Neural cell (in vitro differentiated cells): ENCODE results near the gene FPR1. TPM values are rescaled to one million over a fixed set of nuclear protein-coding genes. Genes with fewer than 3 reads are reported as not detected.

ENCODE experiments used
- H2AFZ ChIP-seq: fragments of 200-600, 300-800 bp; sonication (generic), shearing (Covaris generic); 2 replicates; pipeline ENCODE4 v1.6.0; 2014; ENCODE audit warnings: low read depth, mild to moderate bottlenecking, antibody characterized with exemption, low read length, moderate library complexity
- H3F3A ChIP-seq: fragments of 200-600 bp; shearing (Covaris generic); 2 replicates; pipeline ENCODE4 v1.6.1; 2016; ENCODE audit warnings: mild to moderate bottlenecking, moderate library complexity, mixed read lengths, antibody characterized with exemption, low read length; ENCODE audit not compliant: insufficient read depth, poor library complexity, severe bottlenecking
- H3K27ac ChIP-seq: fragments of 200-600, 300-800 bp; sonication (generic), shearing (Covaris generic); 2 replicates; pipeline ENCODE4 v1.5.1; 2014; ENCODE audit warnings: mild to moderate bottlenecking, low read length, moderate library complexity
- H3K27me3 ChIP-seq: fragments of 300-800, 200-600 bp; sonication (generic), shearing (Covaris generic); 2 replicates; pipeline ENCODE4 v1.6.0; 2014; ENCODE audit warnings: mild to moderate bottlenecking, low read depth, low read length, moderate library complexity; ENCODE audit not compliant: insufficient read depth
- H3K36me3 ChIP-seq: fragments of 300-800, 200-600 bp; sonication (generic), shearing (Covaris generic); 2 replicates; pipeline ENCODE4 v1.5.1; 2014; ENCODE audit warnings: mild to moderate bottlenecking, antibody characterized with exemption, low read length, moderate library complexity; ENCODE audit not compliant: insufficient read depth
- H3K4me2 ChIP-seq: fragments of 300-800, 200-600 bp; sonication (generic), shearing (Covaris generic); 2 replicates; pipeline ENCODE4 v1.6.0; 2014; ENCODE audit warnings: mild to moderate bottlenecking, low read length
- H3K4me3 ChIP-seq: fragments of 300-800, 200-600 bp; sonication (generic), shearing (Covaris generic); 2 replicates; pipeline ENCODE4 v1.5.1; 2014; ENCODE audit warnings: mild to moderate bottlenecking, low read length, moderate library complexity
- H3K79me2 ChIP-seq: fragments of 200-600 bp; shearing (Covaris generic); replicated peaks from 2 replicates; pipeline ENCODE4 v1.6.0; 2014; ENCODE audit warnings: mild to moderate bottlenecking, low read length, moderate library complexity; ENCODE audit not compliant: insufficient read depth
- H3K9ac ChIP-seq: fragments of 300-800, 200-600 bp; sonication (generic), shearing (Covaris generic); 2 replicates; pipeline ENCODE4 v1.6.1; 2016; ENCODE audit warnings: mild to moderate bottlenecking, low read length, mixed read lengths
- H3K9me2 ChIP-seq: fragments of 200-600 bp; shearing (Covaris generic); 2 replicates; pipeline ENCODE4 v1.6.1; 2016; ENCODE audit warnings: mild to moderate bottlenecking, low read length, mixed read lengths; ENCODE audit not compliant: insufficient read depth
- H3K9me3 ChIP-seq: fragments of 200-600, 300-800 bp; sonication (generic), shearing (Covaris generic); 2 replicates; pipeline ENCODE4 v1.6.1; 2016; ENCODE audit warnings: mild to moderate bottlenecking, mixed run types, low read length, moderate library complexity, mixed read lengths
- H4K20me1 ChIP-seq: fragments of 200-600 bp; shearing (Covaris generic); 2 replicates; pipeline ENCODE4 v1.6.1; 2016; ENCODE audit warnings: mild to moderate bottlenecking, mixed run types; ENCODE audit not compliant: insufficient read depth
- CTCF ChIP-seq: fragments of 450-650 bp; IDR thresholded peaks from 2 replicates; pipeline ENCODE4 v1.5.1; 2014; ENCODE audit warnings: antibody characterized with exemption, mild to moderate bottlenecking, moderate library complexity; ENCODE audit not compliant: poor library complexity, severe bottlenecking
- EP300 ChIP-seq: fragments of 450-650 bp; conservative IDR thresholded peaks from 2 replicates; pipeline ENCODE4 v1.6.1; 2014; ENCODE audit warnings: antibody characterized with exemption, mild to moderate bottlenecking, moderate library complexity; ENCODE audit not compliant: poor library complexity, severe bottlenecking
- EZH2 ChIP-seq: fragments of 200-600, 300-800 bp; shearing (Covaris generic), sonication (generic); IDR thresholded peaks from 2 replicates; pipeline ENCODE4 v1.6.1; 2014; ENCODE audit warnings: antibody characterized with exemption, low read length, borderline replicate concordance, mild to moderate bottlenecking; ENCODE audit not compliant: insufficient read depth, poor library complexity, severe bottlenecking
- MXI1 ChIP-seq: fragments of 450-650 bp; conservative IDR thresholded peaks from 2 replicates; pipeline ENCODE4 v1.6.1; 2014; ENCODE audit warnings: antibody characterized with exemption, mild to moderate bottlenecking; ENCODE audit not compliant: poor library complexity, severe bottlenecking
- POLR2AphosphoS5 ChIP-seq: IDR thresholded peaks from 2 replicates; pipeline ENCODE4 v1.6.1; 2012
- RAD21 ChIP-seq: fragments of 450-650 bp; conservative IDR thresholded peaks from 2 replicates; pipeline ENCODE4 v1.6.1; 2014; ENCODE audit warnings: antibody characterized with exemption, mild to moderate bottlenecking, moderate library complexity
- REST ChIP-seq: IDR thresholded peaks from 2 replicates; pipeline ENCODE4 v1.6.1; 2012; ENCODE audit warnings: borderline replicate concordance
- SMC3 ChIP-seq: fragments of 450-650 bp; conservative IDR thresholded peaks from 2 replicates; pipeline ENCODE4 v1.6.1; 2014; ENCODE audit warnings: antibody characterized with exemption, mild to moderate bottlenecking, moderate library complexity; ENCODE audit not compliant: poor library complexity
- TAF1 ChIP-seq: IDR thresholded peaks from 2 replicates; pipeline ENCODE4 v1.6.1; 2012; ENCODE audit warnings: low read depth
- polyA plus RNA-seq: library from polyadenylated mRNA; depleted of rRNA; stranded (reverse); fragments of >200 nt; gene quantifications from 2 replicates; pipeline ENCODE4 v1.2.3, GENCODE V29; 2014

The FPR1 gene
- polyA plus RNA-seq, 1 donor from 2014 or later: not detected

GRCh38 chr19:51750400-51751094, 1.1 kb downstream of the FPR1 start:
- no peaks in the 10 kb centered on the region for H3K9me2 ChIP-seq
- H2AFZ ChIP-seq: no peak overlapping the region
- no peak overlapping the region for H3K27ac ChIP-seq
- H3K9ac ChIP-seq: no peak overlapping the region
- H4K20me1 ChIP-seq: no peaks in the 10 kb centered on the region
- no peaks in the 10 kb centered on the region for H3F3A ChIP-seq
- H3K4me3 ChIP-seq: no peak overlapping the region
- no peaks in the 10 kb centered on the region for H3K79me2 ChIP-seq
- H3K9me3 ChIP-seq: no peaks in the 10 kb centered on the region
- H3K27me3 ChIP-seq: no peaks in the 10 kb centered on the region
- TF ChIP-seq CTCF: no peak
- no peak for TF ChIP-seq EP300
- TF ChIP-seq POLR2AphosphoS5: no peak
- TF ChIP-seq MXI1: no peak
- no peak for TF ChIP-seq EZH2
- no peak for TF ChIP-seq TAF1
- no peak for TF ChIP-seq RAD21
- no peak for TF ChIP-seq REST
- TF ChIP-seq SMC3: no peak
- H3K4me2 ChIP-seq: no peak overlapping the region
- no peaks in the 10 kb centered on the region for H3K36me3 ChIP-seq

- H2AFZ ChIP-seq: no peak overlapping the region
- no peaks in the 10 kb centered on the region for H4K20me1 ChIP-seq
- H3K27ac ChIP-seq: no peak overlapping the region
- H3K4me3 ChIP-seq: no peak overlapping the region
- no peak overlapping the region for H3K9ac ChIP-seq
- H3K4me2 ChIP-seq: no peak overlapping the region
- no peaks in the 10 kb centered on the region for H3K9me2 ChIP-seq
- no peaks in the 10 kb centered on the region for H3K9me3 ChIP-seq
- H3K27me3 ChIP-seq: no peaks in the 10 kb centered on the region
- H3F3A ChIP-seq: no peaks in the 10 kb centered on the region
- TF ChIP-seq EP300 (no peak), MXI1 (no peak), TAF1 (no peak), EZH2 (no peak), SMC3 (no peak), REST (no peak), CTCF (no peak), RAD21 (no peak), POLR2AphosphoS5 (no peak)
- no peaks in the 10 kb centered on the region for H3K79me2 ChIP-seq
- H3K36me3 ChIP-seq: no peaks in the 10 kb centered on the region
These were observed 1.7 kb downstream of the FPR1 start for GRCh38 chr19:51749979-51750378.
